ENCODE data around the gene ESR1.

- TF ChIP-seq CTCF (IDR thresholded peaks at IDR 0.05; ENCODE audit: low read length) (no peak), EZH2 (optimal IDR thresholded peaks at IDR 0.05; ENCODE audit: low read depth, low read length) (no peak), EZH2phosphoT487 (IDR thresholded peaks at IDR 0.05; ENCODE audit: low read length) (no peak)
Observed at GRCh38 chr6:152154559-152155356, 347.3 kb downstream of the ESR1 start.

All from MM.1S (cell line).